Activated CD4-positive, CD25-positive, alpha-beta regulatory T cell treated with anti-CD3 and anti-CD28 coated beads, Interleukin-2, amount 50 U/mL, for 16 hours (primary cell): Measurements from ENCODE around the gene NOTCH4.
A peak's percentile ranks its signal among the peaks of the same experiment; 100 is the strongest.

Source experiments
- DNase-seq: peaks from one replicate; pipeline ENCODE4 v3.0.0-alpha.2; 2020; ENCODE audit warnings: low read depth, low spot score

NOTCH4 gene

DNA sequence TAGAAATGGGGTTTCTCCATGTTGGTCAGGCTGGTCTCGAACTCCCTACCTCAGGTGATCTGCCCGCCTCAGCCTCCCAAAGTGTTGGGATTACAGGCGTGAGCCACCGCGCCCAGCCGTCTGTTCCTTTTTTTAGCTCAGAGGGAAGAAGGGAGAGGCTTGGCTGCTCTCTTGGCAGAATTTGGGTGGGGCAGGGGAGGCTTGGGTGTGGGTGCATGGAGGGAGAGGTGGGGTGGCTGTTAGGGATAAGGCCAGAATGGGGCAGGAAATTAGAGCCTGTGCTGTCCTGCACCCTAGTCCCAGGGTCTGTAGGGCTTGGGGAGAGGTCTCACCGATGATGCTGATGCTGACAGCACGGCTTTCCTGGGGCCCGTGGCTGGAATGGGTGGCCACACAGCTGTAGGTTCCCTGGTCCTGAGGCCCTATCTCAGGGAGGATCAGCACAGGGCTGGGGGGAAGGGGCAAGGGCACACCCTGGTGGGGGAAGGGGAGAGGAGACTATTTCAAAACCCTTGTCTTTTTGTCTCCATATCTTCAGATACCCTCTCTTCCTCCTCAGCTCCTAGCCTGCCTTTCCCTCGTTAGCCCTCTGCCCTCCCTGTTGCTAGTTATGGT, 41.8 kb downstream of the NOTCH4 start:
- DNase-seq: no peak

DNA sequence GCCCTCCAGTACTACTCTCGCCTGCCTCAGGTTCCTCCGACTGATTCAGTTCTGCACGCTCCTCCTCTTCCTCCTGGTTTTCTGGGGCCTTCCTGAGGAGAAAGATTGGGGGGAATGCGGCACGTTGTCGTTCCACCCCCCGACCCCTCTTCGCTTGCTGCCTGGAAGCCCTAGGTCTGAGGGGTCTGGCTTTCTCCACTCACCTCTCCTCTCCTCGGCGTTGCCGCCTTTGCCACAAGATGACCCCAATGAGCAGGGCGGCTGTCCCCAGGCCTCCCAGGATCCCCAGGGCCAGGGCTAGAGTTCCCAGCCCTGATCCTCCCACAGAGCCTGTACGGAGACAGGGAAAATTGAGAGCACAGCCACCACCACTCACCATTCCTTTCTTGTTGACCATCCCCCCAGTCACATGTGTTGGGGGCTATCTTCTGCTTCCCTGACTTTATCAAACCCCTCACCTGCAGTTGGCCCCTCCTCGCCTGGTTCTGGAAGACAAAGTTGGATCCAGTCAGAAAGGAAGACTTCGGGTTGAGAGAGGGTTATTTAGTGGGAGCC, 42.6 kb downstream of the NOTCH4 start:
- DNase-seq: no peak

DNA sequence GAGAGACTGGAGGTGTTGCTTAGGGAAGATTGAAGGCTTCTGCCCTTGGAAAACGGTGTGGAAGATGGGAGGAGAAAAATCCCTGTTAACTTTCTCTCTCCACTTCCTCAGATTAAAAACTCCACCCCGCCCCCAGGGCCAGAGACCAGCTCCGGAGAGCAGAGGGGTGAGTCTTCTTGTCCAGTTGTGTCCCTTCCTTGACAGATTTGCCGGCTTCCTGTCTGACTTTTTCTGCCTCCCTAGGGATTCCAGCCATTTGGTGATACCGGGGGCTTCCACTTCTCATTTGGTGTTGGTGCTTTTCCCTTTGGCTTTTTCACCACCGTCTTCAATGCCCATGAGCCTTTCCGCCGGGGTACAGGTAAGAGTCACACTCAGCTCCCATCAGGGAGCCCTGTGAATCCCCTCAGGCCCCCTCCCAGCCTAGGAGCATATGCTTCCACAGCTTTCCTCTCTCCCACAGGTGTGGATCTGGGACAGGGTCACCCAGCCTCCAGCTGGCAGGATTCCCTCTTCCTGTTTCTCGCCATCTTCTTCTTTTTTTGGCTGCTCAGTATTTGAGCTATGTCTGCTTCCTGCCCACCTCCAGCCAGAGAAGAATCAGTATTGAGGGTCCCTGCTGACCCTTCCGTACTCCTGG, 44.0 kb downstream of the NOTCH4 start:
- DNase-seq: no peak

DNA sequence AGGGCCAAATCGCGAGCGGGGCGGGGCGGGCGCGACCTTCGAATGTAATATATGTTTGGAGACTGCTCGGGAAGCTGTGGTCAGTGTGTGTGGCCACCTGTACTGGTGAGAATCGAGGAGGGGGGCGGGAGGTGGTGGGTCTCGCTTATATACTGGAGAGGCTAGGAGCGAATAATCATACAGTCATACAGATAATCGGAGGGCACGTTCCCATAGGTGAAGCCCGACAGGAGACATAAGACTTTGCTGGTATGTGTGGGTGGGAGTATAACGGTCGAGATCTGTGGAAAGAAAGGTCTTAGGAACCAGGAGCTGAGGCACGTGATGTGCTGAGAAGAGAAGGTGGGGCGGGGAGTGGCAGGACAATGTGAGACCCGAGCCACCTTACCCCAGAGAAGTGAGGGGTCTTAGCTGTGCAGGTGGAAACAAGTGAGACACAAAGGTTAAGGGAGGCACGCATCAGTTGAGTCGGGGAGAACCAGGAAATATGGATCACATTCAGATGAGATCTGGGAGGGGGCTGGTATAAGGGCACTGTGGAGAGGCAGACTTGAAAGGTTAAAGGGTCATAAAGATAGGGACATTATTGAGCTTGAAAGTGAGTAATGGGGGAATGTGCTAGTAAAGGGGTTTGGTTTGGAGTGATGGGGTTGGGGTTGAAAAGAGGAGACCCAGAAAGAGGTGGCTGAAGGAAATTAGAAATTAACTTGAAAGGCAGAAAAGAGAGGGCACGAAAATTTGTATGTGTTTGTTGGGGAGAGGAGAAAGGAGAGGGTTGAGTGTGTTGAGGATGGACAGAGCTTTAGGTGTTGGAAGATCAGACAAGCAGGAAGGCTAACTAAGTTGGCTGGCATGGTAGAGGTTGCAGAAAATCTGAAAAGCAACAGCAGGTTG, 45.1 kb downstream of the NOTCH4 start:
- DNase-seq: no peak

DNA sequence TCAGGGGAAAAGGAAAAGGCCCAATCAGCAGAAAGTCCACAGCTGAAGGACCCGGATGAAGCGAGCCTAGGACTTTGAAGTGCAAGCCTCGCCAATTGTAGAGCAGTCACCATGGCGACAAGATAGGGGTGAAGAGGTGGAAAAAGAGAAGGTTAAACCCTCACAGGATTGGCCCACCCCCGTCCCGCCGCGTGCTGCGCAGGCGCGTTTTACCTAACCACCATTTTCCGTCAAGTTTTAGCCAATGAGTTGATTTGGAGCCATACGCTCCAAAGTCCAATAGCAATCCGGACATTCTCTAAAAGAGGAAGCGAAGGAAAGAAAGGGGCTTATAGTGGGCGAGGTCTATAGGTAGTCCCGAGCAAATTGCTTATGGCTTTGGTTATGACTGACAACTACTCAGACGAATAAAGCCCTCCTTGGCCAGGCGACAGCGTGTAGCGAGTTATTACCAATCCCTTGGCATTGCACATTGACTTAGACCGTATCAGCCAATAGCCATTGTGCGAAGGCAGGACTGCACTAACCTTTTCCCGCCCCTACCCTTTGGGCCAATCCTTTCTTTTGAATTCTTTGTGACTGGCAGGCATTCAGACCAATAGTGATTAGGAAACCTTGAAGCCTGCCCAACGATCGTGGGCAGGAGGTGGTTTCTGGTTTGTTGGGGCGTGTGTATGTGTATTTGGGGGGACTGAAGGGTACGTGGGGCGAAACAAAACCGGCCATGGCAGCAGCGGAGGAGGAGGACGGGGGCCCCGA, 45.9 kb downstream of the NOTCH4 start, which contains the start of gene RNF5:
Gene RNF5 (plus strand): TSS at position 618 of the 759 bp plus-strand sequence. CDS start 107 bp downstream, at position 725.
- DNase-seq: peak; percentile 91

DNA sequence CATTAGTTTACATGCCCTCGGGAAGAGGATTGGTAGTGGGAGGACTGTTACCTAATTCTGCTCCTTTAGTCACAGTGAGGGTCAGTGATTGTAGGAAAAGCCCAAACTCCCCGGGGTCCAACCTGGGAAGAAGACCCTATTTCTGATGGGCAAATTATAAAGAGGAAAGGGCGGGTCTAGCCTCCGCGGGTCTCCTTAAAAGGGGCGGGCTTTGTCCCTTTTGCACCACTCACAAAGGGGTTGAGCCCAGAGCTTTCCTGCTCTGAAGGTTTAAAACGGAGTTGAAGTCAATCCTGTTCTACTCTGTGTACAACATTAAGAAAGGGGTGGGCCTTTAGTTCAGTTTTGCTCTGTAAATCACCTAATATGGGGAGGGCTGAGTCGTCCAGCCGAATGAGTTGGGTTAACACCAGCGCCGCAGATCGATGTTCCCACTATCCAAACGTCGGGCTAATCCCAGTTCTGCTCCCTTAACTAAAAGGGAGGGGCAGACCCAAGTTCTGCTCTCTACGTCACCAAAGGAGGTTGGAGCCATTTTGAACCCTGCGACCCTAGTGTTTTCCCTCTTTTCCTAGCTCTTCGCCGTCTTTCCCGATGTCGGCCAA, 46.6 kb downstream of the NOTCH4 start:
- DNase-seq: no peak

DNA sequence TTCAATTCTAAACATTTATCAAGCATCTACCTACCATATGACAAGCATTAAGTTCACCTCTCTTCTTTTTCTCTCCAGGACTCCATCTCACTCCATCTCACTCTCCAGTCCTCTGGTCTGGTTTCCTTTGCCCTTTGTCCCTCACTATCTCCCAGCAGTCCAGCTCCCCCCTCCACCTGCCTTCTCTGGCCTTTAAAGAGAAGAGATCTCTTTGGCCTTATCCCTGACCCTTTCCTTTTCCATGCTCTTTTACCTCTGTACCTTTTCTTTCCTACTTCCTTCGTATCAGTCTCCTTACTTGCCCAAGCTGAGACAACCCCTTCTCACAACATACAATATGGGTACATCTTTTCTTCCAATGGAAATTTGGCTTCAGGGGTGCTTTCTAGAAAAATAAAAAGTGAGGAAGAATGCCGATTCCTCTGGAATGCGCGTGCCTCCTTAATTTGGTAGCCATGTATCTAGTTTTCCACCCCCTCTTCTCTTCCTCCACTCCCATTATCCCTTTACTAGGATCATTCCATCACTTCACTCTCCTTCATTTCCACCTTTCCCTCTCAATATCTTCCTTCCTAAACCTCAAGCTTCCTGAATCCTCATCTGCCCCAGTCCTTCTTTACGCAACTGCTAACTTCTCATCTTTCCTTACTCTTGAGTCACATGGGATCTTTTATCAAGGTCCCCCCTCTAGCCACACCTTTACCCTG, 47.2 kb downstream of the NOTCH4 start:
- DNase-seq: no peak

DNA sequence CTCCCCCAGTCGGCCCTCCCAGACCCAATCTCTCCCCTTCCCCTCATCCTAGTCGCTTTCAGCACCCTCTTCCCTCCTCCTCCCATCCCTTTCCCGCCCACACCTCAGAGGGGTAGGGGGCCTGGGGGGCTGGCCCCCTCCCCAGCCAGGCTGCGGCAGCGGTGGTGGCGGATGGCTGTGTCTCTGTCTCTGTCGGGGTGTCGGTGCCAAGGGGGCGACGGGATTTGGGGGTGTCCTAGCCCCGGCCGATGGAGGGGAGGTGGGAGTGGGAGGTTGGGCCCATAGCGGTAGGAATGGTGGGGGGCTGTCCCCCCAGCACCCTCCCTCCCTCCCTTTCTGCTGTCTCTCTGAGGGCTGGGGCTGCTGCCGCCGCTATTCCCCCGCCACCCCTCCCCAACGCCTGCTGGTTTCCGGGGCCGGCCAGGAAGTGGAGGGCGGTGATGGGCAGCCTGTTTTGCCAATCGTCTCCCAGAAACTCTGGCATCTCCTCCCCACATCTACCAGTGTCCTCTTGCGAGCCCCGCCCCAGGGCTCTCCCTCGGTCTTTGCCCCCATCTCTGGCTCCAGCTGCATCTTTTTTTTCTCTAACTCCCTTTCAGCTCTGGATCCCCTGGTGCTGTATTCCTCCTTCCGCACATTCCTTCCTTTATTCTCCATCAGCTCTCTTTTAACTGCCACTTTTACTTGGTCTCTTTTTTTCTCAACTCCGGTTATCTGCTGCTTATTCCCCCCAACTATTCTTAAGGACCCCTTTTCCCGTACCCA, 48.0 kb downstream of the NOTCH4 start, which contains the start of gene AGPAT1:
Gene AGPAT1 (minus strand): TSS at position 374 of the 765 bp plus-strand sequence. CDS start 4,588 bp downstream, outside the sequence.
- DNase-seq: peak; percentile 92

DNA sequence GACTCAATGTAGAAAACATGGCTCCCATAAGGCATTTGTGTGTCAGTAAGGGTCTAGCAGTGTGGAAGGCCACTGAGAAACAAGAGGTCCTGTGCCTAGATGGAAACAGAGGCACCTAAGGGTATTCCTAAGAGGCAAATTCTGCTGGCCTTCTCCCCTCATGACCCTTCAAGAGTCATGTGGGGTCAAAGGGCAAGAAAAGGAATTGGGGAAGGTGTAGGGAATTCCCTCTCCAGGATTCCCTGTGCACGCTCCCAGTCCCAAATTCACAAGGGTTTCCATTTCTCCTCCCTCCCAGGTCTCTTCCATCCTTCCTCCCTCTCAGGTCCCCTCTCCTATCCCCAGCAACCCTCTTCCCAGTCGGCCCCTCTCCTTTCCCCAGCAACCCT, 48.6 kb downstream of the NOTCH4 start:
- no peak for DNase-seq

DNA sequence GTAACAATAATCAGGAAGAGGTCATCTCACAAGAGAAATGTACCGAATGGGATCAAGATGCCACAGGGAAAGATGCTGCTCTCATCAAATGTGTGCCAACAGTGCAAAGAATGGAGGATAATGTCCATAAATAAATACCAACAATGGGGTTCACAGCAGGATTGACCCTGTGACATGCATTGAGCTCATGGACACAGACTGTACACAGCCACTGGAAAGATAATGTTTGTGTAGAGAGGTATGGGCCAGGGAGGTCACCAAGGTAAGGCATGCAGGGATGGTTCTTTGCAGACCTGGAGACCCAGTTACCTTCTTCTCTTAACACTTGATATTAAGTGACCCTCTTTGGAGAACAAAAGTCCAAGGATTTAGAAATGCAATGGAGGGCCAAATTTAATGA, 49.5 kb downstream of the NOTCH4 start:
- DNase-seq: no peak

DNA sequence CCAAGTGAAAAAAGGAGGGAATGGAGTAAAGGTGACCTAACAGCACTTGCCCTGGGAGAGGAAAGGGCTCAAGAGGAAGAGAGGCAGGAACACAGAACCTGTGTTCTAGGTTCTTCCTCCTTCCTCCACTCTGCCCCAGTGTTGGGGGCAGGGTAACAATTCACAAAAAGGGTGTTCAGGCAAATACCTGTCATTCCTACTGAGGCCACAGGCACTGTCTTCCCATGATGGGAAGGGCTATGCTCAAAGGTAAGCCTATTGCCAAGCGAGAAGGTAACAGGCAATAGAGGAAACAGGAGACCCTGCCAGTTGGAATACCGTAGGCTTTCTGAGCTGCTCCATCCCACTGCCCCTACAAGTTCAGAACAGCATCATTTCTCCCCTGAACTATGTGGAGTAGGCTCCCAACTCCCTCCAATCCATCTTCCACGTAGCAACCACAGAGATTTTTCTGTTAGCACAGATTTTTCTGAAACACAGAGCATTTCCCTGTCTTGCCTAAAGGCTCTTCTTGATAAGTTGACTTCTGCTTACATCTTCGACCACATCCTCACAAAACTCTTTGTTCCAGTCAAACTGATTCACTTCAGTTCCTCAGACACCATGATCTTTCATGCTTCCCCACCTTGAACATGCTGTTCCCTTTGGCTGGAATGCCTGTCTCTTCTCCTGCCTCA, 50.7 kb downstream of the NOTCH4 start:
- no peak for DNase-seq

DNA sequence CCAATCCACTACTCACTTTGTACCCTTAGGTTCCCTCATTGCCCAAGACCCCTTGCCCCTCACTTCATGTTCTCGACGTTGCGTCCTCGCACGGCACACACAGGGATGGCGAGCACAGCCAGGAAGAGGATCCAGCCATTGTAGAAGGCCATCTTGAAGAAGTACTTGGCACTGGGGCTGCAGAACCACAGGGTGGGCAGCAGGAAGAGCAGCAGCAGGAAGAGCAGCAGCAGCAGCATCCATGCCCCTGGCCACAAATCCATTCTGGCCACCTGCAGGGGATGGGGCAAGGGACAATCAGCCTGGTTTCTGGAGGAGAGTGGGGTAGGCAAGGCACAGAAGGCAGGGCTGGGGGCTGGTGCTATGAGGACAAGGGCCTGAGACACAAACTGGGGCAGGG, 52.6 kb downstream of the NOTCH4 start:
- no peak for DNase-seq

DNA sequence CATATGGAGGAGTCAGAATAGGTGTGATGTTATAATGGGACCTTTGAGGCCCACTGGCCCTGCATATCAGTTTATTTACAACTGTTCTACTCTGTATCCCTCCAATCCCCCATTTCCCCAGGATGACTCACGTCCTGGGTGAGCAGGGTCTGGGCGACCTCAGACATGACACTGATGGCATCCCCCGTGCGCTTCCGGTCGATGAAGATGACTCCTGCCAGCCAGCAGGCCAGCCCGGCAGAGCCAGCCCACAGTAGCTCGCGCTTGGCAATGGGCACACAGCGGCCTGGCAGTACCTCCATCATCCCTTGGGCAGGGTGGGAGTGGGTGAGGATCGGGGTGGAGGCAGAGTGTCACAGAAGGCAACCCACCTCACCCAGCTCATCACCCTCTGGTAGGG, 53.6 kb downstream of the NOTCH4 start:
- DNase-seq: no peak

DNA sequence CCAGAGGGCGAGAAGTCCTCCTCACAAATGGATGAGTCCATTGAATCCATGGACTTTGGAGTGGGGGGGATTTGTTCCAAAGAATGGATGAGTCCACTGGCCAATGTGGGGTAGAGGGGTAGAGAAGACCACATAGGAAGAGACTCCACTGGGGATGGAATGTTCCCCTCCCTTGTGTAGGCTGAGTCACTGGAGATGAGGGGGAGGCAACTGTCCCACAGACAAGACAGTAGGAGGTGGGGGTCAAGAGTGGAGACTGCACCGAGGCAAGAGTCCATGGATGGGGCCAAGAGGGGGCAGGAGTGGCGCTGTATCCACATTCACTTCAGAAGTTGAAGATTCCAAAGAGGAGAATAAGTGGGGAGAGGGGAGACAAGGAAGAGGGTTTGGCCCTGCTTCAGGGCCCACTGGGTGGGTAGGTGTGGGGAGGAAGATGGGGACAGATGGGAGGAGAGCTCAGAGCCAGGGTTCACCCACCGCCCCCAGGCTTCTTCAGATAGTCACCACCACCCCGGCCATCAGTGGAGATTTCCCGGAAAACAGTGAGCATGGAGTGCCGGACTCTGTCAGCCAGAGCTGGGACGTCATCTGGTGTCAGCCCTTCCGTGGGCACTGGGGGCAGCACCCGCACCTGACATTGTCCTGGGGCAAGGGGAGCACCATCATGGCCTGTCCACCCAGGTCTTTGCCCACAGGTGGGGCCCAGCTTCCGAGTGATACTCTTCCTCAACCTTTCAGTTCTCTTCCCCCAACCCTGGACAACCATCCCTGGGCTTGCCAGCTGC, 54.9 kb downstream of the NOTCH4 start:
- DNase-seq: no peak

DNA sequence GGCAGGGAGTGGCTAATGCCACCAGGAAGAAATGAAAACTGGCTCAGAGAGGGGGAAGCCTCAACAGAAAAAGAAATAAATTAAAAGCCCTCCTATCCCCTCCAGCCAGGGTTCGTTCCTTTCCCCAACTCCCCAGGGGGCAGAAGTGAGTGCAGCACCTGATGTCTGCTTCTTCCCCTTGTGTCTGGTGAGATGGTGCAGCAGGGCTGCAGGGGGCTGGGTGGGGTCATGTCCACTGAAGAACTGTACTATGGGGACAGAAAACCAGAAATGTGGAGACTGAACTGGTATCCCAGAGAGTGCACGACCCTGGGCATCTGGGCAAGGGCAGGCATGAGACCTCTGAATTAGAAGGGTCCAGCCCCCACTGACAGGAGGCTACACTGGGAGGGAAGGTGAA, 55.5 kb downstream of the NOTCH4 start:
- DNase-seq: no peak

DNA sequence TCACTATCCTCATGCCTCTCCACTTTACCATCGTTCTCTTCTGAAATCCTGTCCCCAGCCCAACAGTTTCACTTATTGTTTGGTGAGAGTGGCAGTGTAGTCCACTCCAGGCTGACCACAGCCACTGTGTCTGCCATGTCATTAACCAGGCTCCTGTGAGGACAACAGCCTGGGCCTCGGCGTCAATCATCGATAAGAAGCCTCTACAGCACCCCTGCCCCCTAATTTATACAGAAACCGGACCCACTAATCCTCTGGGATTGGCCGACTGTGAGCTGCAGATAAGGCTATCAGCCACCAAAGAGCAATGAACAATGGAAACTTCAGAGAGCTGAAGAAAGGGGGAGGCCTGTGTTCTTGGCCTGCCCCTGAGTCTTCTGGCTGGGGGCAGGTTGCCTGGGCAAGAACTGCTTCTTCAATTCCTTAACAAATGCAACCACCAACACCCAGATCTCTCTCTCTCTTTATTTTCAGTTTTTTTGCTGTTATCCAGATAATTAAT, 56.1 kb downstream of the NOTCH4 start:
- DNase-seq: no peak

DNA sequence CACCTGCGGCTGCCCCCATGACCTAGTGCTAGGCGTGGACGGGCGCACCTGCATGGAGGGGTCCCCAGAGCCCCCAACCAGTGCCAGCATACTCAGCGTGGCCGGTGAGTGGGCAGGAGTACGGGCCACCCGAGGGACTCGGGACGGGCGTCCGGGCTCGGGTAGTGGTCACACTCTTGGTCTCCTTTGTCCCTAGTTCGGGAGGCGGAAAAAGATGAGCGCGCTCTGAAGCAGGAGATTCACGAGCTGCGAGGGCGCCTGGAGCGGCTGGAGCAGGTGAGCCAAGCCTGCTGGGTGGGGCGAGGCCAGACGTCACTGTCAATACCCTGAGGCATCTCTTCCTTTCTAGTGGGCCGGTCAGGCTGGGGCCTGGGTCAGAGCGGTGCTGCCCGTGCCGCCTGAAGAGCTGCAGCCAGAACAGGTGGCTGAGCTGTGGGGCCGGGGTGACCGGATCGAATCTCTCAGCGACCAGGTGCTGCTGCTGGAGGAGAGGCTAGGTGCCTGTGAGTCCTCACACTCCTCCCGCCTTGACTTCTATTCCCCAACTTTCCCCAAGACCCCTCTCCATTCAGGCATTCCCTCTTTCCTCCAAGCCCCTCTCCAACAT, 56.6 kb downstream of the NOTCH4 start:
- no peak for DNase-seq
